Panc1 (cell line): Measurements from ENCODE around the gene ANKMY2. TPM values are rescaled to one million over a fixed set of nuclear protein-coding genes. Genes with fewer than 3 reads are reported as not detected.

Source experiments
- ATAC-seq: fragments of 200-7000 bp; cut with Tn5 transposase; 2 replicates; pipeline ENCODE4 v1.9.1; 2020; ENCODE audit warnings: mild to moderate bottlenecking, moderate library complexity
- BruUV-seq: library from RNA; stranded (reverse); fragments of 400-500 nt; replicated peaks from 2 replicates; lab custom pipeline; 2021; lab: Mats Ljungman, UMichigan
- CTCF ChIA-PET: fragments of 300-600 bp; sonication (Branson Sonifier 250); formaldehyde crosslinking; loops from one replicate; lab custom pipeline; 2022; ENCODE audit warnings: antibody characterized with exemption; lab: Charles Lee
- POLR2A ChIA-PET: fragments of 300-600 bp; sonication (Branson Sonifier 250); formaldehyde crosslinking; loops from one replicate; lab custom pipeline; 2022; ENCODE audit warnings: antibody characterized with exemption; lab: Charles Lee
- DNase-seq: peaks from one replicate; pipeline ENCODE4 v3.0.0-alpha.2; 2010; ENCODE audit warnings: low read depth, low spot score
- H3K27ac ChIP-seq: 2 replicates; pipeline ENCODE4 v1.5.1; 2011; ENCODE audit warnings: mild to moderate bottlenecking, low read length, inconsistent platforms
- H3K27me3 ChIP-seq: fragments of 200-500 bp; sonication (Bioruptor generic); 2 replicates; pipeline ENCODE4 v1.6.0; 2014; ENCODE audit warnings: low read length, inconsistent platforms; ENCODE audit not compliant: control insufficient read depth, insufficient read depth
- H3K36me3 ChIP-seq: fragments of 200-500 bp; sonication (Bioruptor generic); 2 replicates; pipeline ENCODE4 v1.5.1; 2014; ENCODE audit warnings: inconsistent platforms, mild to moderate bottlenecking, low read length, moderate library complexity; ENCODE audit not compliant: control insufficient read depth, insufficient read depth
- H3K4me1 ChIP-seq: 2 replicates; pipeline ENCODE4 v1.5.1; 2011; ENCODE audit warnings: inconsistent platforms, mild to moderate bottlenecking, low read length, moderate library complexity; ENCODE audit not compliant: control insufficient read depth, insufficient read depth
- H3K4me3 ChIP-seq, 2 experiments: 2 replicates each; pipeline ENCODE4 v1.5.1; 2011 to 2012; ENCODE audit warnings: low read depth in 2 of 2, low read length in 2 of 2, mild to moderate bottlenecking in 2 of 2, inconsistent platforms in 1 of 2, moderate library complexity in 1 of 2
- H3K9me3 ChIP-seq: fragments of 200-500 bp; sonication (Bioruptor generic); 2 replicates; pipeline ENCODE4 v1.5.1; 2014; ENCODE audit warnings: low read depth, mild to moderate bottlenecking, inconsistent platforms, low read length, moderate library complexity; ENCODE audit not compliant: control insufficient read depth, insufficient read depth
- POLR2AphosphoS5 ChIP-seq: IDR thresholded peaks from 2 replicates; pipeline ENCODE4 v1.6.1; 2012; ENCODE audit warnings: mild to moderate bottlenecking, low read depth, low read length, moderate library complexity
- SIN3A ChIP-seq: IDR thresholded peaks from 2 replicates; pipeline ENCODE4 v1.6.1; 2012; ENCODE audit warnings: low read depth, mild to moderate bottlenecking, low read length, moderate library complexity, borderline replicate concordance; ENCODE audit not compliant: insufficient read depth
- TCF7L2 ChIP-seq: IDR thresholded peaks from 2 replicates; pipeline ENCODE4 v1.6.1; 2011; ENCODE audit warnings: mild to moderate bottlenecking, low read depth, low read length, inconsistent platforms
- in situ Hi-C: cut with HindIII; loops from 2 replicates; pipeline ENCODE4 v1.10.0; 2016; ENCODE audit warnings: low sequenced_read_pairs, low pct_unique_long_range_greater_than_20kb
- intact Hi-C: fragments of 100-400 bp; cut with micrococcal nuclease; formaldehyde crosslinking; loops from one replicate; pipeline ENCODE4 v1.10.0; 2022; ENCODE audit not compliant: unreplicated experiment
- total RNA-seq: library from RNA; stranded (reverse); gene quantifications from one replicate; pipeline ENCODE4 v1.2.1, GENCODE V29; 2021; ENCODE audit not compliant: unreplicated experiment
- TF ChIP-seq, protein P1 (sequence below): fragments of 450-650 bp; IDR thresholded peaks from 2 replicates; pipeline ENCODE4 v1.5.1; 2017; ENCODE audit warnings: mild to moderate bottlenecking
- TF ChIP-seq, protein P2 (sequence below), 2 experiments: IDR thresholded peaks; 2 replicates each; pipeline ENCODE4 v1.6.1; 2011 to 2012; ENCODE audit warnings: low read depth in 2 of 2, control low read depth in 1 of 2, low read length in 1 of 2, mild to moderate bottlenecking in 1 of 2, moderate library complexity in 1 of 2; ENCODE audit not compliant: insufficient read depth in 1 of 2

Gene ANKMY2
- total RNA-seq, 1 experiment from 2014 or later: 18.6 TPM

DNA sequence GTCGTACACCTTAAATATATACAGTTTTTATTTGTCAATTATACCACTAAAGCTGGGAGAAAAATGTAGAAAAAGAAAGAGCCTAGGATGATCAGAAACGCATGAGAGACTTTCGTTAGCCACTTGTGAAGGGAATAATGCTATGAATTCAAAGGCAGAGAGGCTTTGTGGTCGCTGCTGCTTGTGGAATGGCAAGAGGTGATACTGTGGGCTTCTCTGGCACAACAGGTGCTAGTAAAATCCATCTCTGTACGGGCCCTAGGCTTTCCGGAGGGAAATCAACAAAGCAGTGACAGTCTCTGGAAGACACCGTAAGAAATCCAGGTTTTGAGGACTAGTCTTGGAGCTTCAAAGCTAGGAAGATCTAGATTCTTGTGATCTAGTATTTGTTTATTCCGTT is 66.3 kb downstream of the ANKMY2 start:
- no TSS peak for BruUV-seq
- Histone ChIP-seq H3K27me3 (no peaks in the 10 kb centered on the region), H3K27ac (no peak overlapping the region), H3K36me3 (no peaks in the 10 kb centered on the region), H3K9me3 (no peaks in the 10 kb centered on the region), H3K4me3 (no peak overlapping the region), H3K4me1 (no peaks in the 10 kb centered on the region)
- ATAC-seq (peak; percentile 45; the same call in 1 of the 2 replicates), DNase-seq (no peak)
- TF ChIP-seq, protein P1, sequence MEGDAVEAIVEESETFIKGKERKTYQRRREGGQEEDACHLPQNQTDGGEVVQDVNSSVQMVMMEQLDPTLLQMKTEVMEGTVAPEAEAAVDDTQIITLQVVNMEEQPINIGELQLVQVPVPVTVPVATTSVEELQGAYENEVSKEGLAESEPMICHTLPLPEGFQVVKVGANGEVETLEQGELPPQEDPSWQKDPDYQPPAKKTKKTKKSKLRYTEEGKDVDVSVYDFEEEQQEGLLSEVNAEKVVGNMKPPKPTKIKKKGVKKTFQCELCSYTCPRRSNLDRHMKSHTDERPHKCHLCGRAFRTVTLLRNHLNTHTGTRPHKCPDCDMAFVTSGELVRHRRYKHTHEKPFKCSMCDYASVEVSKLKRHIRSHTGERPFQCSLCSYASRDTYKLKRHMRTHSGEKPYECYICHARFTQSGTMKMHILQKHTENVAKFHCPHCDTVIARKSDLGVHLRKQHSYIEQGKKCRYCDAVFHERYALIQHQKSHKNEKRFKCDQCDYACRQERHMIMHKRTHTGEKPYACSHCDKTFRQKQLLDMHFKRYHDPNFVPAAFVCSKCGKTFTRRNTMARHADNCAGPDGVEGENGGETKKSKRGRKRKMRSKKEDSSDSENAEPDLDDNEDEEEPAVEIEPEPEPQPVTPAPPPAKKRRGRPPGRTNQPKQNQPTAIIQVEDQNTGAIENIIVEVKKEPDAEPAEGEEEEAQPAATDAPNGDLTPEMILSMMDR: no peak
- no peak for TF ChIP-seq SIN3A
- TF ChIP-seq TCF7L2: no peak
- TF ChIP-seq, protein P2, sequence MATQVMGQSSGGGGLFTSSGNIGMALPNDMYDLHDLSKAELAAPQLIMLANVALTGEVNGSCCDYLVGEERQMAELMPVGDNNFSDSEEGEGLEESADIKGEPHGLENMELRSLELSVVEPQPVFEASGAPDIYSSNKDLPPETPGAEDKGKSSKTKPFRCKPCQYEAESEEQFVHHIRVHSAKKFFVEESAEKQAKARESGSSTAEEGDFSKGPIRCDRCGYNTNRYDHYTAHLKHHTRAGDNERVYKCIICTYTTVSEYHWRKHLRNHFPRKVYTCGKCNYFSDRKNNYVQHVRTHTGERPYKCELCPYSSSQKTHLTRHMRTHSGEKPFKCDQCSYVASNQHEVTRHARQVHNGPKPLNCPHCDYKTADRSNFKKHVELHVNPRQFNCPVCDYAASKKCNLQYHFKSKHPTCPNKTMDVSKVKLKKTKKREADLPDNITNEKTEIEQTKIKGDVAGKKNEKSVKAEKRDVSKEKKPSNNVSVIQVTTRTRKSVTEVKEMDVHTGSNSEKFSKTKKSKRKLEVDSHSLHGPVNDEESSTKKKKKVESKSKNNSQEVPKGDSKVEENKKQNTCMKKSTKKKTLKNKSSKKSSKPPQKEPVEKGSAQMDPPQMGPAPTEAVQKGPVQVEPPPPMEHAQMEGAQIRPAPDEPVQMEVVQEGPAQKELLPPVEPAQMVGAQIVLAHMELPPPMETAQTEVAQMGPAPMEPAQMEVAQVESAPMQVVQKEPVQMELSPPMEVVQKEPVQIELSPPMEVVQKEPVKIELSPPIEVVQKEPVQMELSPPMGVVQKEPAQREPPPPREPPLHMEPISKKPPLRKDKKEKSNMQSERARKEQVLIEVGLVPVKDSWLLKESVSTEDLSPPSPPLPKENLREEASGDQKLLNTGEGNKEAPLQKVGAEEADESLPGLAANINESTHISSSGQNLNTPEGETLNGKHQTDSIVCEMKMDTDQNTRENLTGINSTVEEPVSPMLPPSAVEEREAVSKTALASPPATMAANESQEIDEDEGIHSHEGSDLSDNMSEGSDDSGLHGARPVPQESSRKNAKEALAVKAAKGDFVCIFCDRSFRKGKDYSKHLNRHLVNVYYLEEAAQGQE (IDR thresholded peaks at IDR 0.05; ENCODE audit: insufficient read depth in 1 of 2, low read depth in 2 of 2, low read length in 1 of 2): no peak
- TF ChIP-seq POLR2AphosphoS5: no peak
- intact Hi-C loops (no loop called here), in situ Hi-C loops (no loop called here)
- ChIA-PET CTCF (no interaction called here), POLR2A (no interaction called here)

DNA sequence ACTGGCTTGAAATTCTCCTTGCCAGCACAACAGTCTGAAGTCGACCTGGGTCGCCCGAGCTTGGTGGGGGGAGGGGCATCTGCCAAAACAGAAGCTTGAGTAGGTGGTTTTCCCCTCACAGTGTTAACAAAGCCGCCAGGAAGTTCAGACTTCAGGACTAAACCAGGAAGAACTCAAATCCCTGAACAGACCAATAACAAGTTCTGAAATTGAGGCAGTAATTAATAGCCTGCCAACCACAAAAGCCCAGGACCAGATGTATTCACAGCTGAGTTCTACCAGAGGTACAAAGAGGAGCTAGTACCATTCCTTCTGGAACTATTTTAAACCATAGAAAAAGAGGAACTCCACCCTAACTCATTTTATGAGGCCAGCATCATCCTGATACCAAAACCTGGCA is 73.6 kb downstream of the ANKMY2 start:
- no peaks in the 10 kb centered on the region for H3K27me3 ChIP-seq
- in situ Hi-C loops: no loop called here

More for the DNA sequence above, 73.6 kb downstream of the ANKMY2 start:
- ATAC-seq (no peak), DNase-seq (no peak)
- TF ChIP-seq, protein P2 (IDR thresholded peaks at IDR 0.05; ENCODE audit: insufficient read depth in 1 of 2, low read depth in 2 of 2, low read length in 1 of 2): no peak
- TF ChIP-seq TCF7L2: no peak
- no peak overlapping the region for H3K27ac ChIP-seq
- intact Hi-C loops: no loop called here
- H3K9me3 ChIP-seq: no peaks in the 10 kb centered on the region
- CTCF ChIA-PET: no interaction called here
- no peaks in the 10 kb centered on the region for H3K4me1 ChIP-seq
- no TSS peak for BruUV-seq
- no peak overlapping the region for H3K4me3 ChIP-seq
- no peaks in the 10 kb centered on the region for H3K36me3 ChIP-seq
- POLR2A ChIA-PET: interaction anchor here (0.6 kb wide), 1 partner anchor 155 kb away, joined by 5 read pairs; no protein-coding TSS in a partner anchor
